ENCODE data around the gene DCDC2.
"Not testable (repeated sequence)": the region's sequence is repeated elsewhere in the genome, so short reads cannot be mapped to it uniquely, and the experiment has no call there.

Gene DCDC2

DNA sequence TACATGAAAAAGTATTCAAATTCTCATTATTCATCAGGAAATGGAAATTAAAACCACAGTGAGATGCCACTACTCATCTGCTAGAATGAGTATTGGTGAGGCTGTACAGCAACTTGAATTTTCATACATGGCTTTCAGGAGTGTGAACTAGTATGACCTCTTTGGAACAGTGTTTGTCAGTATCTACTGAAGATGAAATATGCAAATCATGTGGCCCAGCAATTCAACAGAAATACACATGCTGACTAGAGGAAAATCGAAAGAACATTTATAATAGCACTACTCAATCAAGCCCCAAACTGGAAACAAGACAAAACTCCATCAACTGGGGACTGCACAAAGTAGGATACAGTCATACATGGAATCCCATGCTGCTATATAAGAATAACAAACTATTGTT is 102.2 kb downstream of the DCDC2 start:
- no peak for DNase-seq

DNA sequence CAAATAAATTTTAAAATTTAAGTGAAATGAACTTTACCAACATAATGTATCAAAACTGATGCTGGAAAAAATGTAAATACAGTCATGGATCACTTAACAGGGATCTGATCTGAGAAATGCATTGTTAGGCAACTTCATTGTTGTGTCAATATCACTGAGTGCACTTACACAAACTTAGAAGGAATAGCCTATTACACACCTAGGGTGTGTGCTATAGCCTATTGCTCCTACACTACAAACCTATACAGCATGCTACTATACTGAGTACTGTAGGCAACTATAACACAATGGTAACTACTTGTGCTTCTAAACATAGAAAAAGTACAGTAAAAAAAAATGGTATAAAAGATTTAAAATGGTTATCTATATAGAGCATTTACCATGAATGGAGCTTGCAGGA is 104.5 kb downstream of the DCDC2 start:
- no peak for DNase-seq

DNA sequence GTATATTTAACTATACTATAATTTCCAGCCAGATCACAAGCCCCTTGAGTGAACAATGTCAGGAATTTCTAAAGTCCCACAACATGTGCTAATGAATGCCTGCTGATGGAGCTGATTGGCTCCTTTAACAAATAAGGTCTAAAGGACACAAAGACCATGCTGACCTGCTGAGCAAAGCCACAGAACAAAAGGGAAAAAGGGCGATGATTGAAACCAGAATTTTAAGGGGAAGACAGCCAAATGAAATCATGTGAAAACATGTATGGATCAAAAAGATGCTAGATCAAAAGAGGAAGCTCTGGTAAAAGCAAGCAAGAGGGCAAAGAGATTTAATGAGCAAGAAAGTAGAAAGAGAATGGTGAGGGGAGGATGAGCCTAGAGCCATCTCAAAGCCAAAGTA is 105.6 kb downstream of the DCDC2 start:
- DNase-seq, result no peak

DNA sequence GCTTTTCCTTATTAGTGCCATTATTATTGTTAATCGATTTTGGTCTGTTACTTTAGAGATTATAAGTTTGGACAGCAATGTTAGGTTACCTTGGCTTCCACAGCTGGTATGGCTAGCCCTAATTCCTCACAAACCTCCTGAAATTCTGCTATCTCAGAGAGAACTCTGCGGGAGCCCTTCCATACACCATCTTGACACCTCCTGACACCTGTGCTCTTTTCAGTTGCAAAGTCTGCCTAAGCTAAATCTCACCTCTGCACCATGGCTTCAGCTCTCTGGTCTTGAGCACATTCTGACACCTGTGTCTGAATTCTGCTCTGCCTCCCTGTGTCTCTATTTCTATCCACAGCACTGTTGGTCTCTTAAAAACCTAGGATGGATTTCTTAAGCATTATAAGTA is 106.5 kb downstream of the DCDC2 start:
- DNase-seq, result no peak

DNA sequence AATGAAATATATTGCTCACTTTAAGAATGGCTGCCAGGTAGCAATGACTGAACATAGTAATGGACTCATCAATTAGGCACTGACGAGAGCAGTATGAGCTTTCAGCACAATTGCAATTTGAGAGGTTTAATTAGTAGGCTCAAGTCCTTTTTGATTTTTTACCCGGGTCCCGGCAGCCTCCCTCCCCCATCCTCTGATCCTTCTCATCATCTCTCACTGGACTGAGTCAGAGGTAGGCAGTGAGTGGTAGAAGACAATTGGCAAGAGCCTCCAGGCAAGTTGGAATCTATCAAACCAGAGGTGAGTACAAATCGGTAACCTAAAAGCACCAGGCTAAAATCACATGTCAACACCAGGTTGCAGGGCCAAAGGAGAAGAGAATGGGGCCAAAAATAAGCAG is 107.9 kb downstream of the DCDC2 start:
- no peak for DNase-seq

DNA sequence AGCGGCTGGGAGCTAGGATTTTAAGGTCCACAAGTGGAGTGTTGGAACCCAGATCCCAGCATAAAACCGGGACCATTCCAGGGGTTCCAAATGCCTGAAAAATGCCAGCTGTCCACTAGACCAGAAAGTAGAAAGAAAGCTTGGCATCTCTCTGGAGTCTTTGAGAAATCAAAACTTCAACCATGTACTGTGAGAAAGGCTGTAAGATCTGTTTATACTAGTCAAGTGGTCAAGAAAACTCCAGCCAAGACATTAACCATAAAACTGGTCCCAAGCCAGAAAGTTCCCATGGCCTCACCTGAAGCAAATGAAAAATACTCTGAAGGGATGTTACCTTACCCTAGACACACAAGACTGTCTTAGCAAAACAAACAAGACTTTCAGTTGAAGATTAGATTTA is 112.6 kb downstream of the DCDC2 start:
- no peak for DNase-seq

DNA sequence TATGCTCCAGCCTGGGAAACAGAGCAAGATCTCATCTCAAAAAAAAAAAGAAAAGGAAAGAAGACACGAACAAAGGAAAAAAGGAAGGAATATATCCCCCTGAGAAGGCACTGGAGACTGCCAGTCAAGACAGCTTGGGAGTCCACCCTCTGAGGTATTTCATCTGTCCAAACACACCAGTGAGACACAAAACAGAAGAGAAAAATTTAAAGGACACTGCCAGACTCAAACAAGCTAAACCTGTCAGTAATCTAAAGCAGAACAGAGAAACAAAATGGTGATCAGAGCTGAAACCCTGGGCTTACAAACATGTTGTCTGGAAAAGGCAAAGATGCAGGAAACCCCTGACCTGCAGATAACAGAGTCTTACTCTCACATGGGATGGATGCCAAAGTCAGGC is 114.9 kb downstream of the DCDC2 start:
- DNase-seq, result no peak

DNA sequence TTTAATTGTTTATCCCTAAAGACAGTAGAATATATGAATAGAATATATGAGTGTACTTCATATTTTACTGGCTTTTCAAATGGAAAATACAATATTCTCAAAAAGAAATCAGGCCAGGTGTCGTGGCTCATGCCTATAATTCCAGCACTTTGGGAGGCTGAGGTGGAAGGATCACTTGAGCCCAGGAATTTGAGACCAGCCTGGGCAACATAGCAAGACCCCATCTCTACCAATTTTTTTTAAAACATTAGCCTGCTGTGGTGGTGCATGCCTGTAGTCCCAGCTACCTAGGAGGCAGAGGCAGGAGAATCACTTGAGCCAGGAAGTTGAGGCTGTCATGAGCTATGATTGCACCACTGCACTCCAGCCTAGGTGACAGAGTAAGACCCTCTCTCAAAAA is 116.1 kb downstream of the DCDC2 start:
- not testable (repeated sequence) for DNase-seq

DNA sequence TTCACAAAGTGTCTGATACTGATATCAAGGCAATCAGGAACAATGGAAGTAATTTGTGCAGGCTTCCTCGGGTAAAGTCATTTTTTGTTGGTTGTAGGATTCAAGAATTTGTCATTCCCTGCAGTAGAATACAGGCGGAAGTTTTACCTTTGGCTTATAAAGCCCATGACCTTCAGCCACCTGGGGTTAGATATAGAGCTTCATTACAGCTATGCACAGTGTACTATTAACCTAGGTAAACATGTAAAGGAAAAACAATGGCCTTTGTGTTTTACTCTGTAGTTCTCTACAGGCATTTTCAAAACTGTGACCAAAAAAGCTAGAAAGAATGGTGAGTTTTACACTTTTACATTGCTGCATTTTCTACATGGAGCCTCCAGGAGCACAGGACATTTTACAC is 116.9 kb downstream of the DCDC2 start:
- no peak for DNase-seq

DNA sequence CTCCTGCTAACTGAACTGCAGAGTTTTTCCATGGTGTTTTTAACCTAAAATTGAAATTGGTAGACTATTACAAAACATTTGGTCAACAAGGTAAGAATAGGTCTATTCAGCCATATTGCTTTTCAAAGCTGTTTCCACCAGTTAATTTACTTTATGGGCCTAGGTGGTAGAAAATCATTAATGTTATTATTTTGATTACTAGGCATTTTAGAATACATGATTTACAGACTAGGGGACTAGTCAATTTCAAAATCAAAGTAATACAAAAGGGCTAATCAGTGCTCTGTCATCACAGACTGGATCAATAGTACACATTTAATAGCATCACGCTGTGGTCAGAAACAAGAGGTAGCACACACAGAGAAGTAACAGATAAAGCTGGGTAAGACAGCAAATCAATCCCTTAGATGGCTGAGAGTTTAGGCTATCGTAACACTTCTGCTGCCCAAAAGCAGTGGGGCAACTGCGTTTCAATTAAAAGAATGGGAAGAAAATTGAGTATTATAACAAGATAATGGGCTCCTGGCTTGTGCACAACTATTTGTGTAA is 117.4 kb downstream of the DCDC2 start:
- no peak for DNase-seq

DNA sequence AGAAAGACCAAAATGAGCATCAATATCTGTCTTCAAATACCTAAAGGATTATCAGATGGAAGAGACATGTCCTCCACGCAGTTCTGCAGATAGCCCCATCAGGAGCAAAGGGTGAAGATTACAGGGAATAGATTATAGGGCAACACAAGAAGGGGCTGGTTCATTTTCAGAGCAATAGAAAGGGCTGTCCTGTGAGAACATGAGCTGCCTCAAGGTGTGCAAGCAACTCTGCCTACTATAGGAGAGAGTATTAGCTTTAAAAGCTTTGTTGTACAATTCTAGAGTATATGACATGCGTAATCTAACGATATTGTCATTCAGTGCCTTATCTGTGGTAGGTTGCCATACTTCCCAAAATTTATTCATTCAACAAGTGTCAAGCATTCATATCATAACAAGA is 119.2 kb downstream of the DCDC2 start:
- no peak for DNase-seq

DNA sequence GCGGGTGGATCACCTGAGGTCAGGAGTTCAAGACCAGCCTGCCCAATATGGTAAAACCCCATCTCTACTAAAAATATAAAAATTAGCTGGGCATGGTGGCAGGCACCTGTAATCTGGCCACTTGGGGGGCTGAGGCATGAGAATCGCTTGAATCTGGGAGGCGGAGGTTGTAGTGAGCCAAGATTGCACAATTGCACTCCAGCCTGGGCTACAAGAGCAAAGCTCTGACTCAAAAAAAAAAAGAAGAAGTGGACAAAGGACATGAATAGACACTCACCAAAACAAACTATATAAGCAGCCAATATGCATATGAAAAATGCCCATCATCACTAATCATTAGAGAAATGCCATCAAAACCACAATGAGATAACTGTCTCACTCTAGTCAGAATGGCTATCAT is 121.1 kb downstream of the DCDC2 start:
- DNase-seq, result not testable (repeated sequence)

DNA sequence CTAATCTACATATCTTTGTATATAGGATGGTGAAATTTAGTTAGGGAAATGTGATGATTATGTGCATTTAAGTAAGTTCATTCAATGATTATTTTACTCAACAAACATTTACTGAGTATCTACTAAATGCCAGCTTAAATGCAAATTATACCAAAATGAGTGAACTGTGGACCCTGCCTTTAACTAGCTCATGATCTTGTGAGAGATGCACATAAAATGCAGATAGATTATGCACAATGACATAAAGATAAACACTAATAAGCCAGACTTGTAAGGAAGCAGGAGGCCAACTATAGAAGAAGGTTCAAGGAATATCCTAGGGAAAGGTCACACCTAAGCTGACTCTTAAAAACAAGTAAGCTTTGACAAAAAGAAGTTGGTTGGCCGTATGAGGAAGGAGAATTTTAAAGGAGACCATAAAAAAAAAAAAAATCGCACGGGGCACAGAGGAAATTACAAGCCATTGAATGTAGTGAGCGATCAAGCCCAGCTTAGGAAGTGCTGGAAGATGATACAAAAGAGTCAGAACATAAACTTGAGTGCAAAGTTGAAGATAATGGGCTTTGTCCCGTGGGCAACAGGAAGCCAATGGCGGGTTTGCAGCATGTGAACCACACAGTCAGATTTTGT is 123.9 kb downstream of the DCDC2 start:
- no peak for DNase-seq

DNA sequence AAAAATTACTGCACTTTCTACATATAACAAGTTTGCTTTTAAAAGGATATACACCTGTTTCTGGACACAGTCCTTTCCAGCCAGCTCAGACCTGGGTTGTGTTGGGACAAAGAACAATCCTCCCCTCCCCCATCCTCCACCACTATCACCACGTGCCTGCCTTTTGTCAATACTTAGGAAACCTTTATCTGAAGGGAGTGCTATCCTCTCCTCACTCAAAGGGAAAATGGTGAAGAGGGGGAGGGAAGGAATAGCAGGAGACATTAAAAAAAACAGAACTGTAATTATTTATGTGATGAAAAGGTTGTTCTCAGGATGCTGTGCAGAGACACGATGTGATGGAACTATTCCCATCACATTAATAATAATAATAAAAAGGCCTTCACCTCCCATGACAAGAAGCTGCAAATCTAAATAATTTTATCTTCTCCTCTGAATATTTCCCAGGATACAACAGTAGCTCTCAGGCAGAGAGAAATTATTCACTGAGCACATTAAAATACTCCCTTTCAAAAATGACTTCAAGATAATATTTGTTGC is 126.4 kb downstream of the DCDC2 start:
- no peak for DNase-seq

DNA sequence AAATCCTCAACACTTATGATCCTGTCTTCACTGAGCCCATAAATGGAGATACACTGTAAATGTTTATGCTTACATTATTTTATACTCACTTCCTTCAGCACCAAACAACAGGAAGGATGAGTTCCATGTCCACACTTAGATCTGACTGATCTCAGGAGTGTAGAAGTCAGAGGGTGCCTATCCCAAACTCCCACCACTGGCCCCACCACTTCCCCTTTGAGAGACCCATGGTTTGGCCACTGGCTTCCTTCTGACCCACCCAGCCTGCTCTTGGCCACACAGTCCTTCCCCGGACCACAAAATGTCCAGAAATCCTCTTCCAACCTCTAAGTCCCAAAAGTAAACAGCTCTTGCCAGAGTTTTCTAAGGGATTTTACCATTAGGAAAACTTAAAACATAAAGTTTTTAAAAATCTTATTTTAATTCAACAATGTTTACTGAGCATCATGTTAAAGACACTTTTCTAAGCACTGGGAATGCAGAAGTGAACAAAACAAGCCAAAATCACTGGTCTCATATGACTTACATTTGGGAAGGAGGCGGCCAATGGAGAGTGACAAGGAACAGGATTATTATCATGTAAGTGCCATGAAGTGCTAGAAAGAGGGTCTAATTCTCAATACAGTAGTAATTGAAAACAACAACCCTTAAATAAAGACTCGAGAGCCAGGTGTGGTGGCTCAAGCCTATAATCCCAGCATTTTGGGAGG is 128.0 kb downstream of the DCDC2 start:
- DNase-seq, result no peak

DNA sequence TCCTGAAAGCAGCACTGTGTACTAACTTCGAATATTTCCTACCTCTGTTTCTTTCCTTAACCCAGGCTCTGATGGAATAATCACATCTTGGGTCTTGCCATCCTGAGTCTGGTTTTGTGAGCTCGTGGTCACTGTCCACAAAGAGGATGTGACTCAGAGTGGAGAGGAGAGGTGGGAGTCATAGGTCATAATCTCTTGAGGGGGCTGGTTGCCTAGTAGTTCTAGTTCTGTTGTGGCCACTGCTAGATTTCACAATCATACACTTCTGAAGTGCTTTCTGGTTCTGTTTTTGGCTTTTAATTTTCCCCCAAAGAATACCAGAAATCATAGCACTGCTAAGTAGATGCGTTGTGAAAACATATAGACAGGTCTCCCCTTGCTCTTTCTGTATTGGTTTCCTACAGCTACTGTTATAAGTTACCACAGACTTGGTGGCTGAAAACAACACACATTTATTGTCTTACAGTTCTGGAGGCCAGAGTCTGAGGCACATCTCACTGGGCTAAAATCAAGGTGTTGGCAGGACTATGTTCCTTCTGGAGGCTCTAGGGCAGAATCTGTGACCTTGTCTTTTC is 129.1 kb downstream of the DCDC2 start:
- no peak for DNase-seq

DNA sequence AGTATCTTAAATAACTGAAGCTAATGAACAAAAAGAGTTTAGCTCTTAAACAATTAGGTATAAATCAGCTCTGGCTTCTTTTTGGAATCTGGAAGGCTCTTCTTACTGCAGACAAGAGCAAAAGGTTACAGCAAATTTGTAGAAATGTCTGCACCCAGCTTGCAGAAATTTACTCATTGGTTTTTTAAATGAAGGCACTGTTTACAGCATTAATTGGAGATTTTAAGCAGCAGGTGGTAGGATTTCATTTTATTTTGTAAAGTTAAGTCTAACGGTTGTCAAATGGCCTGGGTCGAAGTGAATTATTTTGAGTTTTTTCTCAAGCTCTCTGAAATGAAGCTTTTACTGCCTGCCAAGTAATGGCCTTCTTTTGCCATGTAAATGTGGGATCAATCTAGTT is 129.7 kb downstream of the DCDC2 start:
- no peak for DNase-seq

DNA sequence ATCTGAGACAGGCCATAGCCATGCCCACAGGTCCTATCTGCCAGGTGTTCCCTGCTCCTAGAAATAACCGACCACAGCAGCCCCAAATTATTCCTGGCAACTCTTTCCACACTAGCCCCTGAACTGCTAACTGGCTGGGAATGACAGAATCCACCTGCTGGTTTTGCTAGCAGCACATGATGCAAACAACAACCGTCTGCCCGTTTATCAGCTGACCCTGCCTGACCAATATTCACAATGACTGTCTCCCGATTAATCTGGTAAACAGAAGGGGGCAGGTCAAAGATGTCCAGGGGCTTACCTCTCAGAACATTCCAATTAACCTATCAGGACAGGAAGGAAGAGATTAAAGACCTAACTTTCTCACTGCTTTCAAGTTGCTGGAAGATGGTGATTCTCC is 130.3 kb downstream of the DCDC2 start:
- no peak for DNase-seq

DNA sequence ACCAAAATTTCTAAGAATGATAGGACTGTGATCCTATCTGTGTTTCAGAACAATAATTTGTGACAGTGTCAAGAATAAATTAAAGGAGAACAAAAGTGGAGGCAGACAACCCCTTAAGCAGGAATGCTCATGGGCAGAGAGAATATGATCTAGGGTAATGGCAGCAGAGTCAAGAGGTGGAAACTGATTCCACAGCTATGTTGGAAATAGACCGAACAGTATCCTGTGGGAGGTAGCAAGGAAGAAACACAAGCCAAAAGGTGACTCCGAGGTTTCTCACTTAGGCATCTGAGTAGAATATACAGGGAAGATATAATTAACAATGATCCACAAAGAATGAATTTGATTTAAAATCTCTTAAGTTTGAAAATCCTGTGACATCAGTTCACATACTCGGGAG is 131.3 kb downstream of the DCDC2 start:
- no peak for DNase-seq

DNA sequence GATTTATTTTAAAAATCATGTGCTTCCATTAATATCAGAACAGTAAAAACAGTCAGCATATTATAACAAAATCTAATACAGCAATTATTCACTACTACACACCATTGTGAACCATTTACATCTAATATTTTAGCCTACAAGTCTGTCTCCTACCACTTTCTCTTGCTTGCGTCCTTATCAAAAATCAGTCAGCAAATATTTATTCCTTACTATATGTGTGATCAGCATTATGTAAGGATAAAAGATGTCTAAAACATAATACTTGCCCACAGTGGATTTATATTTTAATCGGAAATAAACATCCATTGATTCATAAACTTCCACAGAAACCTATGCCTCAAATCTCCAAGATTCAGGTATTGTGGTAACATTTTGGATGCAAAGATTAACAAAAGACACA is 132.0 kb downstream of the DCDC2 start:
- DNase-seq, result no peak

DNA sequence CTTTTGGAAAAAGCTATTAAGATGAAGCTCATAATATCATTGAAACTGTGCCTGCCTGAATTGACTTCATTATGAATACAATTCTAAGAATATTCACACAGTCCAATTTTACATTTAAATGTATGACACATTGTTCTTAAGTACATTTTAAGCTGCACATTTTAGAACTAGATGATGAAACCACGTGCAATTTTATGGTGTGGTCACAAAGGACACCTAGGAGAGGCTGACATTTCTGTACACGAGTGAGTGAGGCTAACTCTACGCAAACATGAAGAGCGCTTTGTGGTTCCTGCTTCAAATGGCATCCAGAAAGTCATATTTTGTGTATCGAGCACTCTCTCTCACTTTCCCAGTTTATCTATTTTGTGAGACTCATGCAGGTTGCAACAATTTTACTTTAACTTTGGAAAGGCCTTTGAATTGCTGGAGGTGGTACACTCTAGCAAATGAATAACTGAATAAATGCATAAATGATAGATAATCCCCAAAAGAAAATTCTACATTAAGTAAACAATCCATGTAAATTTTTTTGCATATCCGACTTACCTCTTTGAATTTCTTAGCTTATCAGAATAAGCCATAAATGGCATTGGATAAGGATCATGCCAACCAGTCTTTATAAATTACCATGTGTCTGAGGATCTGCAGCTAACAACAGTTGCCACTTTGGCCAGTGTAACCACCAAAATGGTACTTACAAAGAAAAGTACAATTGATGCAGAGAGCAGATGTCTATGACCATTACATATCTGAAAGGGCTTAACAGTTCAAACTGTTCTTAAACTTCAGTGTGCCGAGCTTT is 134.5 kb downstream of the DCDC2 start:
- DNase-seq, result no peak

DNA sequence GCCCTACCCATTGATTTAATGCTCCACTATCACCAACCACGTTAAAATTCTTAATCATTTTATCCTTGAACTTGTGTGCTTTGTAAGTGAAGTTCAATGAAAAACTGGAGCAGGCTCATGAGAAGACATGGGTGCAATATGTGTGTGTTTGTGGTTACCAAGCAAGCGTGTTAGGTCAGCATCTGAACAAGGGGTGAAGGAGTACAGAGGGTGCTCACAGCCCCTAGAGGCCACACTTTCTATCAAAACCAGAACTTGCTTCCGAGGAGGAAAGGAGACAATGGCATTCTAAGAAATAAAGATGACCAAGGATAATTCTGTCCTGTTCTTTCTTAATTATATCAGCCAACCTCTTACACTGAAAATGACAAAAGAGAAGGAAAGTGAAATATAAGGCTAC is 138.2 kb downstream of the DCDC2 start:
- DNase-seq, result no peak

DNA sequence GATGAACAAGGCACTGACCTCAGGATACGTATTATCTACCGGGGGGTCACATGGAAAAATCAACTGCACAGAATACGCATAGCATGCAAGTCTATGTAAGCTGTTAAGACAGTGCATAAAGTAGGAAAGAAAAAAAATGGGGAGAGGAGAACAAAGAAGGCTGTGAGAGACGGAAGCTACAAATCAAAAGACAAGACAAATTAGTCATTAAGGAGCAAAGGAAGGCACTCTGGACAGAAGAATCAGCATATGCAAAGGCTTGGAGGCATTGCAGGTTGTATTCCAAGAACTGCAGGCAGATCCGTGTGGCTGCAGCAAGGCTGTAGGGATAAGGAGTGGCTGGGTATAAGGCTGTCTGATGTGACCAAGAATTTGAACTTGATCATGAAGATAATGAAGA is 142.9 kb downstream of the DCDC2 start:
- no peak for DNase-seq
